T-helper 2 cell treated with Interferon-gamma antibody and Interleukin-4, amounts not matched to agents 100 ng/mL and 5 ng/mL, for 36 hours (primary cell): ENCODE measurements around the gene CACNB3. TPM values are rescaled to one million over a fixed set of nuclear protein-coding genes. Genes with fewer than 3 reads are reported as not detected.
"Not testable (repeated sequence)": the region's sequence is repeated elsewhere in the genome, so short reads cannot be mapped to it uniquely, and the experiment has no call there.

Experiments
- intact Hi-C: fragments of 100-400 bp; cut with micrococcal nuclease; formaldehyde crosslinking; loops from one replicate; pipeline ENCODE4 v1.15.1; 2023
- total RNA-seq: library from RNA; stranded (reverse); gene quantifications from 2 replicates; pipeline ENCODE4 v1.2.3, GENCODE V29; 2022

CACNB3 gene
- total RNA-seq, 1 donor from 2014 or later, result 7.1 TPM

- intact Hi-C loops, result loop anchor here (1.0 to 5.0 kb wide), 11 partner anchors 12 to 381 kb away; partner anchors contain the start of genes CACNB3, CCNT1, KANSL2 and PRKAG1
Observed at GRCh38 chr12:48852734-48853688, 34.7 kb downstream of the CACNB3 start.

DNA sequence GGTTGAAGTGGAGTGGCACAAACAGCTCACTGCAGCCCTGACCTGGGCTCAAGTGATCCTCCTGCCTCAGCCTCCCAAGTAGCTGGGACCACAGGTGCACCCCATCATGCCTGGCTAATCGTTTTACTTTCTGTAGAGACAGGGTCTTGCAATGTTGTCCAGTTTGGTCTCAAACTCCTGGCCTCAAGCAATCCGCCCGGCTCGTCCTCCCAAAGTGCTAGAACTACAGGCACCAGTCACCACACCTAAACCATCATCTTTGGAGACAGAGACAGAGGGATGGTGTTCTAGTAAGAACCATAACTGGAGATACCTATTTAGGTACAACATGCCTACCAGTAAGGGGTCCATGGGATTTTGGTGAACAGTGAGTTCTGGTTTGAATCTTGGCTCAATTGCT is 36.2 kb downstream of the CACNB3 start:
- intact Hi-C loops, result loop anchor here (5.0 kb wide), 2 partner anchors 123 to 203 kb away; partner anchors contain the start of gene WNT1

DNA sequence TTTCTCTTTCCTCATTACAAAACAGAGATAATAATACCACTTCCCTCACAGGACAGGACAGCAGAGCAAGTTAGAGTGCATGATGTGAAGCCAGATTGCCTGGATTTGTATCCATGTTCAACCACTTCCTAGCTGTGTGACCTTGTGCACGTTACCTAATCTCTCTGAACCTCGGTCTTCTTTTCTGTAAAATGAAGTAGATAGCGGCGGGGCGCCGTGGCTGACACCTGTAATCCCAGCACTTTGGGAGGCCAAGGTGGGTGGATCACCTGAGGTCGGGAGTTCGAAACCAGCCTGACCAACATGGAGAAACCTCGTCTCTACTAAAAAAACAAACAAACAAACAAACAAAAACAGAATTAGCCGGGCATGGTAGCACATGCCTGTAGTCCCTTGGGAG is 36.6 kb downstream of the CACNB3 start:
- intact Hi-C loops, result loop anchor here (5.0 kb wide), 2 partner anchors 122 to 202 kb away; partner anchors contain the start of gene WNT1

GRCh38 chr12:48856379-48856778 is 38.1 kb downstream of the CACNB3 start:
- intact Hi-C loops, result no loop called here

- intact Hi-C loops, result no loop called here
Observed at GRCh38 chr12:48857278-48857994, 39.1 kb downstream of the CACNB3 start.

GRCh38 chr12:48858043-48858442 is 39.7 kb downstream of the CACNB3 start:
- intact Hi-C loops, result no loop called here

- intact Hi-C loops, result no loop called here
Observed at GRCh38 chr12:48859607-48860006, 41.3 kb downstream of the CACNB3 start.

DNA sequence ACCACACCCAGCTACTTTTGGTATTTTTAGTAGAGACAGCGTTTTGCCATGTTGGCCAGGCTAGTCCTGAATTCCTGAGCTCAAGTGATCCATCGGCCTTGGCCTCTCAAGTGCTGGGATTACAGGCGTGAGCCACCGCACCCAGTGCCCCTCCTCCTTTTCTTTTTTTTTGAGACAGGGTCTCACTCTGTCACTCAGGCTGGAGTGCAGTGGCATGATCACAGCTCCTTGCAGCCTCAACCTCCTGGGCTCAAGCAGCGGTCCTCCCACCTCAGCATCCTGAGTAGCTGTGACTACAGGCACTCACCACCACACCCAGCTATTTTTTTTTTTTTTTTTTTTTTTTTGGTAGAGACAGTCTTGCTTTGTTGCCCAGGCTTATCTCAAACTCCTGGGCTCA is 41.9 kb downstream of the CACNB3 start:
- intact Hi-C loops, result not testable (repeated sequence)

- intact Hi-C loops, result no loop called here
Observed at GRCh38 chr12:48861111-48861510, 42.8 kb downstream of the CACNB3 start.

GRCh38 chr12:48862760-48863159 is 44.5 kb downstream of the CACNB3 start:
- intact Hi-C loops, result no loop called here

DNA sequence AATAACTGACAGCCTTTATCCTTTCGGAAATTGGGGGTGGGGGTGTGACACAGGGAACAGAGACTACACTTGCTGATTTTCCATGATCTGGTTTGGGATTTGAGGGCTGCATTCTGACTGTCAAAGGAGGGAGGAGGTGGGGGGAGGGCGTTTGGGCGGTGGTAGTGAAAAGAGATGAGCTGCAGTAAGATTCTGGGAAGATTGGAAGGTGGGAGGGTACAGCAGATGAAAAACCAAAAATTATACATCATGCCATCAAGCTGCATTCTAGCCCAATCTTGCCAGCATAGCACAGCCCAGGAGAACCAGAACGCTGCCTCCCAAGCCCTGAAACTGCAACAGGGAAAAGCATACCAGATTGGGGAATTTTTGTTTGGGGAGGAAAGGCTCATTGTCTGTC is 45.0 kb downstream of the CACNB3 start:
- intact Hi-C loops, result no loop called here

GRCh38 chr12:48865281-48866051 is 47.2 kb downstream of the CACNB3 start, which contains the start of gene RND1:
RND1 (minus strand) TSS chr12:48865870; CDS start chr12:48865767, 103 bp downstream.
- intact Hi-C loops, result loop anchor here (1.0 to 2.0 kb wide), 2 partner anchors 12 to 59 kb away; partner anchors contain the start of gene FKBP11

- intact Hi-C loops, result no loop called here
Observed at GRCh38 chr12:48866052-48866711, 47.9 kb downstream of the CACNB3 start.

- intact Hi-C loops, result no loop called here
Observed at GRCh38 chr12:48868451-48868850, 50.2 kb downstream of the CACNB3 start.

DNA sequence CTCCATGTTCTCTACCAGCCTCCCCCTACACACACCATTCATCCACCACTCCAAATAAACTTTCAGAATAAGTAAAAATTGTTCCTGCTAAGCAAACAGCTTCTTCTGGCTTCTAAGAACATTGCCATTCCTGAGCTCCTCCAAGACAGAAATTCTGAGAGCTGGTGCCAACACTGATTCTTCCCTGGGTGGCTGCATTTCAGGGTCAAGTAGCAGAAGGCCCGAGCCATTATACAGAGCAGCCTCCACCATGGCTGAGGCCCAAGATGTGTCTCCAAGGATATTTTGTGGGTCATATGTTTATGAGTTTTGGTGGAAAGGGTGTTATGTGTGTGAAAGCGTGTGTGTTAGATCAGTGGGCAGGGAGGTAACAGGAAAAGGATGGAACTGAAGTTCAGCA is 50.9 kb downstream of the CACNB3 start:
- intact Hi-C loops, result no loop called here

DNA sequence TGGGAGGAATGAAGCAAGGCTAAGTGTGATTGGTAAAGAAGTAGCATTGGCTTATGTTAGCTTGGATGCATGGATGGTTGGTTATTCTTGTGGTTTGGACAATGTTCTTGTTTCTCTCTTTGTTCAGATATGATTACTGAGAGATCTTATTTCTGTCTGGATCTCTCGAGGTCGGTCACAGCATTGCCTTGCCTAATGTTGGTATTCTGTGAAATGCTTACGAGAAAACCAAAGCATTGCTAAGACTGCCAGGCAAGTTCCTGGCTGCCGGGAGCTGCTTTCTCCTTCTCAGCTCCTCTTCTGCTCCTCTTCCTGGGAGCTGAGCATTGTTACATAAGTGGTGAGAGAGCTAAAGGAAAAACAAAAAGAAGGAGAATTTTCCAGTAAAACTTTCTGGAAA is 54.8 kb downstream of the CACNB3 start:
- intact Hi-C loops, result no loop called here

DNA sequence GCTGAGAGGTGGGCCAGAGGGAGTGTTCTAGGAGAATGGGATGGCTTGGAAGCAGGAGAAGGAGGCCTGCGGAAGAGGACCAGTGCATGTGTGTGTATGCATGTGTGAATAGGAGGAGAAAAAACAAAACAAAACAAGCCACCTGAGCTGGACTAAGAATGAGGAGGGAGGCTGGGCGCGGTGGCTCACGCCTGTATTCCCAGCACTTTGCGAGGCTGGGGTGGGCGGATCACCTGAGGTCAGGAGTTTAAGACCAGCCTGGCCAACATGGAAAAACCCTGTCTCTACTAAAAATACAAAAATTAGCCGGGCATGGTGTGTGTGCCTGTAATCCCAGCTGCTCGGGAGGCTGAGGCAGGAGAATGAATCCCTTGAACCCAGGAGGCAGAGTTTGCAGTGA is 55.2 kb downstream of the CACNB3 start:
- intact Hi-C loops, result not testable (repeated sequence)

DNA sequence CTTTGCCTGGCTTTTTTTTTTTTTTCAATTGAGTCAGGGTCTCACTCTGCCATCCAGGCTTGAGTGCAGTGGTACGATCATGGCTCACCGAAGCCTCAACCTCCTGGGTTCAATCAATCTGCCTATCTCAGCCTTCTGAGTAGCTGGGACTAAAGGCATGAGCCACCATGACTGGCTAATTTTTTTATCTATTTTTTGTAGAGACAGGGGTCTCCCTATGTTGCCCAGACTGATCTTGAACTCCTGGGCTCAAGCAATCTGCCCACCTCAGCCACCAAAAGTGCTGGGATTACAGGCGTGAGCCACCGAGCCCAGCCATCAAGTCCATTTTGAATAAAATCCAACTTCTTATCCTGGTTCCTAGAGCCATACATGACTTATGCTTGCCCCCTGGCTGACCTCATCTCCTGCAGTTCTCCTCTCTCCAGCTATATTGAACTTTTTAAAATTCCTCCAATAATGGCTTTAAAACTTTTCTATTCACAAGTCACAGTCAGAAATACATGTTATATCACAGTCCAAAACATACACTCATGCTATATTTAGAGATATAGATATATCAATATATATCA is 57.7 kb downstream of the CACNB3 start:
- intact Hi-C loops, result no loop called here
